ENCODE measurements around the gene YIPF2.

- TF ChIP-seq ZZZ3 (IDR thresholded peaks at IDR 0.05; ENCODE audit: control insufficient read depth, insufficient read length, low read depth) (no peak), CTCF (IDR thresholded peaks at IDR 0.05 in 2 of 3, conservative IDR thresholded peaks at IDR 0.05 in 1 of 3; ENCODE audit: control insufficient read depth in 2 of 3, extremely low read depth in 1 of 3, insufficient read depth in 1 of 3, low read depth in 3 of 3, low read length in 3 of 3) (no peak), STAT3 (IDR thresholded peaks at IDR 0.05; ENCODE audit: low read depth, low read length) (no peak), REST (IDR thresholded peaks at IDR 0.05; ENCODE audit: low read depth, low read length) (no peak), ZNF622 (IDR thresholded peaks at IDR 0.05) (no peak), ESRRA (IDR thresholded peaks at IDR 0.05; ENCODE audit: low read length) (no peak)
These were observed 7.7 kb downstream of the YIPF2 start for GRCh38 chr19:10920781-10921180.
